GM12872 (cell line): Measurements from ENCODE around the gene PLP2.

Experiments
- CTCF ChIP-seq: IDR thresholded peaks from 3 replicates; pipeline ENCODE4 v1.5.1; 2011; ENCODE audit warnings: low read depth, mild to moderate bottlenecking, low read length, moderate library complexity; ENCODE audit not compliant: insufficient read depth

PLP2 gene

DNA sequence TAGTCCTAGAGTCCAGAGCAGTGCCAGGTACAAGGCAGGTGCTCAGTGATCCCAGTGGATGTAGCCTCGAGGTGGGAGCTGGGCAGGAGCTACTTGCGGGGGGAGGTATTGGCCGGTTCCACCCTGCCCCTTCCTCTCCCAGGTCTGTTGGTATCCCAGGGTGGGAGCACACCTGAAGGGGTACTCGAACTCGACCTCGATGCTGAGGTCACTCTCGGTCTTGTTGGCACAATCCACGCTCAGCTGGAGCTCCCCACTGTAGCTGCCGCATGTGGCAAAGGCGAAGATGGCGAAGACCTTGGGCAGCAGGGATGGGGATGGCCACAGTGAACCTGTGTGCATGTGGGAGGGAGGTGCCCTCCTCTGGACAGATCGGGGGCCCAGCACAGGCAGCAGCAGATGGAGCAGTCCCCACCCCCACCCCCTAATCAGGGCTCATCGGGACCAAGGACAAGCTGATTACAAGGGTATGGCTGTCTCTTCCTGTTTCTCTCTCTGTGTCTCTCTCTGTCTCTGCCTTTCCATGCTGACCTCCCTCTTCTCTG is 25.9 kb downstream of the PLP2 start:
- no peak for TF ChIP-seq CTCF

DNA sequence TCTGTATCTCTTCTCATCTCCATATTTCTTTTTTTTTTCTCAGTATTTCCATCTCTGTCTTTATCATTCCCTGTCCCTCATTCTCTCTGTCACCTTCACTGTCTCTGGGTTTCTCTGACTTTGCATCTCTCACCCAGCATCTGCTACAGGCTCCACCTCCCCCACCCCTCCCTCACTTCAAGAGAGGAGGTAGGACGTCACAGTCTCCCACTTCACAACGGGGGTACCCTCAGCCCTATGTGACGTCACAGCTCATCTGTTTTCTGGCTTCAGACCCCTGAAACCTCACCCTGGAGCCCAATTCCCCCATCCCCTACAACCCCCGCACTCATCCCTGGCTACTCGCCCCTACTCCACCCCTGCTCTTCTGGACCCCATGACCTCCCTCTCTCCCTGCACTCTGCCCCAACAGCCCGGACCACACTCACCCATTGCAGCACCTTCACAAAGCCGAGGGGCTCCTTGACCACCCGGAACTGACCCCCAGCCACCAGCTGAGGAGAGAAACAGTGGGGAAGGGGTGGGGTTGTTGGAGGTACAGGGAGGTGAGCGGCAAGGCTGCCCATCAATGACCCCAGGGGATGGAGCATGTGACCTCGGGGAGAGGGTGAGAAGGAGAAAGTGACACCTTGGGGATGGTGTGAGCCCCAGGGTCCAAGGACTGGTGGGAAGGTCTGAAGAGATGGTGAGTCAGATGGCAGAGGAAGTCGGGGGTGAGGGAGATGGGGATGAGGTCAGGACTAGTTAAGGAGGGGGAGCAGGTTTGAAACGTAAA is 27.0 kb downstream of the PLP2 start:
- TF ChIP-seq CTCF: no peak

GRCh38 chrX:49199315-49199595 is 27.6 kb downstream of the PLP2 start:
- TF ChIP-seq CTCF: no peak

DNA sequence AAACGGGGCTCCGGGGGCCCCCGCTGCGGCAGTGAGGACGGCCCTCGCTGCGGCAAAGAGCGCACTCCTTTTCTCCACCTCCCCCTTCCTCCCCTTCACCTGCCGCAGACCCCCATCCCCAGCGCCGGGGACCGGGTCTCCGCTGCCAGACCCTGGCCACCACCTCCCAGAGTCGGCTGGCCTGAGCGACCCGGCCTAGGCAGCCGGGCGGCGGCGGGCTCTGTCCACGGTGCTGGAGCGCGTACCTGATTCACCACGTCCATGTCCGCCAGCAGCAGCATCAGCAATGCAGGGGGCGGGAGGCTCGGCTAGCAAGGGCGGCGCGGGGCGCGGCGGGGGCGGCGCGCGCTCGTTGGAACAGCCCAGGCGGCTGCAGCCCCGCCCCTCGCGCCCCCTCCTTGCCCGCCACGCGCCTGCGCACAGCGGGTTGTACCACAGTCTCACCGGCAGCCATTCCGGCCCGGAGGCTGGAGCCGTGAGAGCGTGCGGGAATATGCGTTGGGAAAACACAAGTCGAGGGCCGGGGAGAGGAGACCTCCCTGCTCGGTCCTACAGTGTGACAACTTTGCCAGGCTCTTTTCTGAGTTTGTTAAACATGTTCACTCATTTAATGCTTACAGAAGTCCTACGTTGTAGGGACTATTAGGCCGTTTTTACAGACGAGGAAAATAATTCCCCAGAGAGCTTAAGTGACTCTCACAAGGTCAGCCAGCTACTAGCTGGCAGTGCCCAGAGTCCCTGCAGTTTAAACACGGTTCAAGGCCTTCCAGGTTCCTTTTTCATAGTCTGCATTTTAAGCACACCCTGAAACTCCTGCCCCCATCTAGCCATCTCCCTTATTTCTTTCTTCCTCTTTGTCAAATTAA is 28.4 kb downstream of the PLP2 start, which contains the start of gene SYP:
Gene SYP (minus strand): TSS at position 288 of the 866 bp plus-strand sequence. CDS start 7 bp downstream, at position 281.
- no peak for TF ChIP-seq CTCF

- TF ChIP-seq CTCF: no peak
Measured at GRCh38 chrX:49202022-49202421, 30.3 kb downstream of the PLP2 start.

DNA sequence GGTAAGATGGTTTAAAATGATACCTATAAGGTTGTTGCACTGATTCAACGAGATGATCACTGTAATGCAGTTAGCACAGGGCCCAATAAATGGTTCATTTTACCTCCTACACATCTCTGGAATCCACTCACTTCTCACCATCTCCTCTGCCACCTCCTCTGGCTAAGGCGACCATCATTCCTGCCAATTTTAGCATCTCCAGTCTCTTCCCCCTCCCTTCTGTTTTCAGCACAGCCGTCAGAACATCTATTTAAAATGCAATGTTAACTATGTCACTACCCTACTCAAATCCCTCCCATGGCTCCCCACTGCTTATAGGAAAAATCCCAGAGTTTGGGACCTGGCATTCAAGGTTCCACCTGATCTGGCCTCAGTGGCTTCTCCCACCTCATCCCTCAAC is 31.8 kb downstream of the PLP2 start:
- TF ChIP-seq CTCF: no peak

DNA sequence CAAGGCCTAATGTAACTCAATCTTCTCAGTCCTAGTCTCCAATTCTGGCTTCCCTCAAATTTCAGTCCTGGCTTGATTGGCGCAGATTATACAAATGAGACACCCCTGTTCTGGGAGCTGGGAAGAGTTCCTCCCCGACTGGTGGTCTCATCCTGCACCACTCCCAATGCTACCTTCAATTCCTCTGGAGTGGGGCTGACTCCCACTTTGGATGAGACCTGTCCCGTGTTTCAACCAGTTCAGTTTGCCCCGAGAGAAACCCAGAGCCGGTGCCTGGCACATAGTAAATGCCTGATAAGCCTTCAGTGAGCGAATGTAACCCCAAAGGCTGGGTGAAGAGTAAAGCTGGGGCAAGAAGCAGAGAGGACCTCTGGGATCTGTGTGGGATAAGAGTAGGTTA is 32.3 kb downstream of the PLP2 start:
- TF ChIP-seq CTCF: no peak
